IMR-90 (cell line): ENCODE data around the gene TOP2B.

Experiments
- CEBPB ChIP-seq: IDR thresholded peaks from 2 replicates; pipeline ENCODE4 v1.6.1; 2012; ENCODE audit warnings: low read depth, low read length, improper control_type of control experiment
- CTCF ChIP-seq: conservative IDR thresholded peaks from 2 replicates; pipeline ENCODE4 v1.5.1; 2012; ENCODE audit warnings: mild to moderate bottlenecking, low read depth, low read length, improper control_type of control experiment
- FOS ChIP-seq: fragments of 150-350 bp; IDR thresholded peaks from 2 replicates; pipeline ENCODE4 v1.6.1; 2016; ENCODE audit warnings: low read depth, low read length
- MXI1 ChIP-seq: IDR thresholded peaks from 2 replicates; pipeline ENCODE4 v1.6.1; 2012; ENCODE audit warnings: low read depth, mild to moderate bottlenecking, low read length, moderate library complexity, borderline replicate concordance
- RAD21 ChIP-seq: IDR thresholded peaks from 2 replicates; pipeline ENCODE4 v1.6.1; 2012; ENCODE audit warnings: low read length, improper control_type of control experiment
- RCOR1 ChIP-seq: IDR thresholded peaks from 2 replicates; pipeline ENCODE4 v1.6.1; 2012; ENCODE audit warnings: mild to moderate bottlenecking, low read length, improper control_type of control experiment; ENCODE audit not compliant: insufficient replicate concordance

DNA sequence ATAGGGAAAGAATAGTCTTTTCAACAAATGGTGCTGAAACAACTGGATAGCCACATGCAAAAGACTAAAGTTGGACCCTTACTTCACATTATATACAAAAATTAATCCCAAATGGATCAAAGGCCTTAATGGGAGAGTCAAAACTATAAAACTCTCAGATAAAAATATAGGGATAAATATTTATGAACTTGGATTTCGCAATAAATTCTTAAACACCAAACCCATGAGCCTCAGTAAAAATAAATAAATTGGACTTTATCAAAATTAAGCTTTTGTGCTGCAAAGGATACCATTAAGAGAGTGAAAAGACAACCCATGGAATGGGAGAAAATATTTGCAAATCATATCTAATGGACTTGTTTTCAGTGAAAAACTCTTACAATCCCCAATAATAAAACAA is 18.7 kb upstream of the TOP2B start:
- TF ChIP-seq CTCF: no peak
- TF ChIP-seq FOS: no peak
- no peak for TF ChIP-seq MXI1
- TF ChIP-seq RAD21: no peak
- TF ChIP-seq CEBPB: peak; percentile 76
- no peak for TF ChIP-seq RCOR1
